Thyroid gland (tissue), 4 donors: Measurements from ENCODE around the gene OBSL1. TPM values are rescaled to one million over a fixed set of nuclear protein-coding genes. Genes with fewer than 3 reads are reported as not detected.

Experiments used
- DNase-seq, 2 donors: peaks; one replicate each; pipeline ENCODE4 v3.0.0-alpha.2; 2019
- H3K27ac ChIP-seq, 3 donors: fragments of 200-600 bp; sonication (generic); 1 replicate in 2 of 3; 2 replicates in 1 of 3; pipeline ENCODE4 v1.5.1; 2016 to 2019; ENCODE audit warnings: mild to moderate bottlenecking in 1 of 3, moderate library complexity in 1 of 3
- H3K27me3 ChIP-seq: fragments of 200-600 bp; sonication (generic); one replicate; pipeline ENCODE4 v1.5.1; 2019
- H3K36me3 ChIP-seq, 2 donors: fragments of 200-600 bp; sonication (generic); one replicate each; pipeline ENCODE4 v1.5.1; 2016 to 2019
- H3K4me1 ChIP-seq, 2 donors: fragments of 200-600 bp; sonication (generic); one replicate each; pipeline ENCODE4 v1.5.1; 2017 to 2019
- H3K4me3 ChIP-seq, 3 donors: fragments of 200-600 bp; sonication (generic); replicated peaks in 1 of 3; 1 replicate in 2 of 3; 2 replicates in 1 of 3; pipeline ENCODE4 v1.5.1; 2016; ENCODE audit warnings: mild to moderate bottlenecking in 1 of 3
- H3K9me3 ChIP-seq: fragments of 200-600 bp; sonication (generic); one replicate; pipeline ENCODE4 v1.5.1; 2017
- CTCF ChIP-seq, 6 experiments: fragments of 200-600 bp in 3 of 6; fragments of 450-650 bp in 3 of 6; sonication (generic) in 3 of 6; IDR thresholded peaks; one replicate each; pipeline ENCODE4 v1.5.1; 2016 to 2019; ENCODE audit warnings: antibody characterized with exemption in 6 of 6, mild to moderate bottlenecking in 2 of 6, inconsistent platforms in 1 of 6, moderate library complexity in 1 of 6
- POLR2A ChIP-seq, 2 donors: fragments of 450-650 bp; IDR thresholded peaks; one replicate each; pipeline ENCODE4 v1.6.1; 2017; ENCODE audit warnings: antibody characterized with exemption in 2 of 2, mild to moderate bottlenecking in 2 of 2, moderate library complexity in 1 of 2
- WGBS, 2 donors: methylation state at CpG; one replicate each; pipeline ENCODE4 v1.1.5; 2017; 5-methylcytosine and 5-hydroxymethylcytosine counted together
- intact Hi-C: fragments of 100-400 bp; cut with DNase I; formaldehyde crosslinking; loops from one replicate; pipeline ENCODE4 v1.15.1; 2023
- total RNA-seq, 4 donors: library from RNA; depleted of rRNA; stranded (reverse); fragments of >200 nt; gene quantifications; one replicate each; pipeline ENCODE4 v1.2.3, GENCODE V29; 2016

The OBSL1 gene
- total RNA-seq, 4 donors from 2014 or later, result 142 to 200 (median 170) TPM

- H3K27ac ChIP-seq, result no peak overlapping the region
- 73 to 87% methylated on average over 6 of the region's 6 CpGs for WGBS, 2 donors
- peaks cover 37 to 50% of the 10 kb centered on the region in 2 donors for H3K36me3 ChIP-seq
- intact Hi-C loops, result no loop called here
- H3K27me3 ChIP-seq, result no peaks in the 10 kb centered on the region
- no peaks in the 10 kb centered on the region for H3K4me1 ChIP-seq
- no peak for TF ChIP-seq CTCF (IDR thresholded peaks at IDR 0.05)
- no peak for TF ChIP-seq POLR2A (IDR thresholded peaks at IDR 0.05)
- H3K9me3 ChIP-seq, result no peaks in the 10 kb centered on the region
- no peak overlapping the region for H3K4me3 ChIP-seq
- no peak for DNase-seq
Observed at GRCh38 chr2:219605607-219605954, 34.2 kb upstream of the OBSL1 start.

- DNase-seq, result no peak
- Histone ChIP-seq H3K9me3 (no peaks in the 10 kb centered on the region), H3K4me1 (no peaks in the 10 kb centered on the region), H3K4me3 (no peak overlapping the region), H3K27me3 (no peaks in the 10 kb centered on the region), H3K36me3 (peaks cover 30 to 46% of the 10 kb centered on the region in 2 donors), H3K27ac (no peak overlapping the region)
- intact Hi-C loops, result no loop called here
- TF ChIP-seq CTCF (IDR thresholded peaks at IDR 0.05), result no peak
- no peak for TF ChIP-seq POLR2A (IDR thresholded peaks at IDR 0.05)
- 92 to 97% methylated on average over 5 of the region's 5 CpGs for WGBS, 2 donors
Observed at GRCh38 chr2:219603771-219604170, 32.4 kb upstream of the OBSL1 start.

- H3K4me3 ChIP-seq, result peak overlapping the region; percentile 35 to 77 (median 54)
- H3K27me3 ChIP-seq, result no peaks in the 10 kb centered on the region
- DNase-seq, result peak in 1 of 2 donors; percentile 23
- H3K9me3 ChIP-seq, result no peaks in the 10 kb centered on the region
- peaks cover 6 to 17% of the 10 kb centered on the region in 2 donors for H3K36me3 ChIP-seq
- TF ChIP-seq CTCF (IDR thresholded peaks at IDR 0.05) (no peak), POLR2A (IDR thresholded peaks at IDR 0.05) (no peak)
- H3K27ac ChIP-seq, result peak overlapping the region; percentile 79 to 91 (median 89)
- H3K4me1 ChIP-seq, result peaks cover 0 to 13% of the 10 kb centered on the region in 2 donors
- intact Hi-C loops, result loop anchor here (2.0 kb wide), 1 partner anchor 50 kb away; no protein-coding TSS in a partner anchor
- WGBS, 2 donors, result 26 to 29% methylated on average over 9 of the region's 9 CpGs
Observed at GRCh38 chr2:219598308-219599078, 27.2 kb upstream of the OBSL1 start.

- TF ChIP-seq POLR2A (IDR thresholded peaks at IDR 0.05) (peak; percentile 48 to 94), CTCF (IDR thresholded peaks at IDR 0.05) (peak in 1 of 6 experiments; percentile 6)
- no peaks in the 10 kb centered on the region for H3K27me3 ChIP-seq
- whole genome bisulfite sequencing, 2 donors, result 0 to 1% methylated on average over 45 to 48 of the region's 57 CpGs
- intact Hi-C loops, result loop anchor here (2.0 kb wide), 1 partner anchor 49 kb away; no protein-coding TSS in a partner anchor
- peak within 1 kb of the TSS; percentile 79 to 91 (median 89) for H3K27ac ChIP-seq
- peaks cover 0 to 13% of the 10 kb centered on the region in 2 donors for H3K4me1 ChIP-seq
- no peaks in the 10 kb centered on the region for H3K9me3 ChIP-seq
- H3K4me3 ChIP-seq, result peak within 1 kb of the TSS; percentile 35 to 77 (median 54)
- peak; percentile 98 to 99 for DNase-seq
- H3K36me3 ChIP-seq, result peaks cover 6 to 12% of the 10 kb centered on the region in 2 donors
Observed at GRCh38 chr2:219597552-219598307, 26.4 kb upstream of the OBSL1 start, which contains the start of gene STK11IP. Gene STK11IP, plus strand, starts transcription at chr2:219597857. Its CDS starts 263 bp downstream, at chr2:219598120.
